ENCODE measurements around the gene LRRC57. TPM values are rescaled to one million over a fixed set of nuclear protein-coding genes. Genes with fewer than 3 reads are reported as not detected.

LRRC57 gene
- total and polyA plus RNA-seq, 7 experiments from 2014 or later, result 4.5 to 37.1 (median 17.5) TPM

- Histone ChIP-seq H3K9me3 (ENCODE audit: control insufficient read depth in 2 of 3, low read length in 3 of 3) (no peaks in the 10 kb centered on the region), H3K36me3 (ENCODE audit: control insufficient read depth in 2 of 3, insufficient read depth in 3 of 3, low read length in 3 of 3) (peaks cover 0 to 23% (median 0%) of the 10 kb centered on the region in 3 experiments), H3K27ac (ENCODE audit: low read depth, low read length) (no peak overlapping the region), H3K27me3 (ENCODE audit: control insufficient read depth in 2 of 2, insufficient read depth in 2 of 2, low read length in 2 of 2) (no peaks in the 10 kb centered on the region), H3K4me3 (ENCODE audit: low read length) (no peak overlapping the region), H3K4me1 (ENCODE audit: control insufficient read depth in 2 of 2, insufficient read depth in 2 of 2, low read length in 2 of 2) (peaks cover 19 to 21% of the 10 kb centered on the region in 2 donors)
- Mint-ChIP-seq H3K9me3 (peaks cover 0 to 4% (median 0%) of the 10 kb centered on the region in 11 donors), H3K27me3 (no peaks in the 10 kb centered on the region), H3K36me3 (peaks cover 4 to 18% (median 8%) of the 10 kb centered on the region in 5 donors), H3K4me1 (peaks cover 25 to 47% (median 39%) of the 10 kb centered on the region in 7 donors), H3K27ac (peak overlapping the region in 2 of 9 donors; percentile 4 to 28), H3K4me3 (no peak overlapping the region)
- ATAC-seq (peak; percentile 23), DNase-seq (no peak)
- intact Hi-C loops (cut with micrococcal nuclease), result loop anchor here in 1 of 2 donors (10.0 kb wide), 1 partner anchor 60 kb away; no protein-coding TSS in a partner anchor
- ChIA-PET CTCF (no interaction called here), POLR2A (interaction anchor here (0.6 to 1.3 kb wide), 3 partner anchors 23 to 54 kb away, joined by 3 read pairs; partner anchors contain the start of genes STARD9 and ZNF106)
Measured at GRCh38 chr15:42544853-42545629, 3.6 kb downstream of the LRRC57 start.

- CTCF ChIA-PET, result no interaction called here
Measured at GRCh38 chr15:42533246-42533645, 15.3 kb downstream of the LRRC57 start.

GRCh38 chr15:42528970-42529369 lies 19.6 kb downstream of the LRRC57 start:
- no peaks in the 10 kb centered on the region for H3K27me3 ChIP-seq (ENCODE audit: control insufficient read depth in 2 of 2, insufficient read depth in 2 of 2, low read length in 2 of 2)
- H3K27ac ChIP-seq (ENCODE audit: low read depth, low read length), result no peak overlapping the region
- H3K36me3 ChIP-seq (ENCODE audit: control insufficient read depth in 2 of 3, insufficient read depth in 3 of 3, low read length in 3 of 3), result peaks cover 0 to 28% (median 3%) of the 10 kb centered on the region in 3 experiments
- DNase-seq (no peak), ATAC-seq (no peak)
- no peaks in the 10 kb centered on the region for H3K9me3 ChIP-seq (ENCODE audit: control insufficient read depth in 2 of 3, low read length in 3 of 3)
- no peak overlapping the region for H3K27ac Mint-ChIP-seq
- ChIA-PET CTCF (no interaction called here), POLR2A (interaction anchor here (0.5 kb wide), 1 partner anchor 28 kb away, joined by 3 read pairs; no protein-coding TSS in a partner anchor)
- H3K4me3 ChIP-seq (ENCODE audit: low read length), result no peak overlapping the region
- H3K9me3 Mint-ChIP-seq, result no peaks in the 10 kb centered on the region
- no peak overlapping the region for H3K4me3 Mint-ChIP-seq
- H3K4me1 Mint-ChIP-seq, result peaks cover 0 to 3% (median 0%) of the 10 kb centered on the region in 7 donors
- H3K4me1 ChIP-seq (ENCODE audit: control insufficient read depth in 2 of 2, insufficient read depth in 2 of 2, low read length in 2 of 2), result no peaks in the 10 kb centered on the region
- H3K27me3 Mint-ChIP-seq, result no peaks in the 10 kb centered on the region
- peaks cover 0 to 22% (median 10%) of the 10 kb centered on the region in 5 donors for H3K36me3 Mint-ChIP-seq
- intact Hi-C loops (cut with micrococcal nuclease), result no loop called here

More at GRCh38 chr15:42533246-42533645, 15.3 kb downstream of the LRRC57 start:
- no peak overlapping the region for H3K4me3 ChIP-seq (ENCODE audit: low read length)
- no peak for ATAC-seq
- no peaks in the 10 kb centered on the region for H3K9me3 ChIP-seq (ENCODE audit: control insufficient read depth in 2 of 3, low read length in 3 of 3)
- no peak overlapping the region for H3K27ac ChIP-seq (ENCODE audit: low read depth, low read length)
- Mint-ChIP-seq H3K27me3 (no peaks in the 10 kb centered on the region), H3K4me1 (peaks cover 0 to 3% (median 0%) of the 10 kb centered on the region in 7 donors), H3K27ac (no peak overlapping the region), H3K9me3 (no peaks in the 10 kb centered on the region), H3K4me3 (no peak overlapping the region), H3K36me3 (peaks cover 0 to 30% (median 11%) of the 10 kb centered on the region in 5 donors)
- H3K4me1 ChIP-seq (ENCODE audit: control insufficient read depth in 2 of 2, insufficient read depth in 2 of 2, low read length in 2 of 2), result no peaks in the 10 kb centered on the region
- intact Hi-C loops (cut with micrococcal nuclease), result no loop called here
- DNase-seq, result no peak
- peaks cover 0 to 20% (median 3%) of the 10 kb centered on the region in 3 experiments for H3K36me3 ChIP-seq (ENCODE audit: control insufficient read depth in 2 of 3, insufficient read depth in 3 of 3, low read length in 3 of 3)
- no peaks in the 10 kb centered on the region for H3K27me3 ChIP-seq (ENCODE audit: control insufficient read depth in 2 of 2, insufficient read depth in 2 of 2, low read length in 2 of 2)
- POLR2A ChIA-PET, result interaction anchor here (2.0 kb wide), 1 partner anchor 15 kb away, joined by 9 read pairs; the partner anchor contains the start of genes HAUS2 and LRRC57

- no peak overlapping the region for H3K4me3 ChIP-seq (ENCODE audit: low read length)
- H3K27ac Mint-ChIP-seq, result no peak overlapping the region
- DNase-seq (no peak), ATAC-seq (no peak)
- no peaks in the 10 kb centered on the region for H3K9me3 ChIP-seq (ENCODE audit: control insufficient read depth in 2 of 3, low read length in 3 of 3)
- H3K4me3 Mint-ChIP-seq, result no peak overlapping the region
- intact Hi-C loops (cut with micrococcal nuclease), result no loop called here
- H3K4me1 Mint-ChIP-seq, result peaks cover 0 to 2% (median 0%) of the 10 kb centered on the region in 7 donors
- POLR2A ChIA-PET, result no interaction called here
- H3K27ac ChIP-seq (ENCODE audit: low read depth, low read length), result no peak overlapping the region
- no peaks in the 10 kb centered on the region for H3K27me3 Mint-ChIP-seq
- peaks cover 4 to 16% (median 10%) of the 10 kb centered on the region in 5 donors for H3K36me3 Mint-ChIP-seq
- no peaks in the 10 kb centered on the region for H3K27me3 ChIP-seq (ENCODE audit: control insufficient read depth in 2 of 2, insufficient read depth in 2 of 2, low read length in 2 of 2)
- H3K36me3 ChIP-seq (ENCODE audit: control insufficient read depth in 2 of 3, insufficient read depth in 3 of 3, low read length in 3 of 3), result peaks cover 0 to 17% (median 3%) of the 10 kb centered on the region in 3 experiments
- CTCF ChIA-PET, result no interaction called here
- no peaks in the 10 kb centered on the region for H3K9me3 Mint-ChIP-seq
- no peaks in the 10 kb centered on the region for H3K4me1 ChIP-seq (ENCODE audit: control insufficient read depth in 2 of 2, insufficient read depth in 2 of 2, low read length in 2 of 2)
Measured at GRCh38 chr15:42523331-42523730, 25.3 kb downstream of the LRRC57 start.

- H3K27ac Mint-ChIP-seq, result peak overlapping the region in 3 of 9 donors; percentile 2 to 25 (median 12)
- CTCF ChIA-PET, result no interaction called here
Measured at GRCh38 chr15:42511007-42511391, 37.6 kb downstream of the LRRC57 start.

GRCh38 chr15:42510258-42511006 lies 38.2 kb downstream of the LRRC57 start:
- Mint-ChIP-seq H3K27me3 (no peaks in the 10 kb centered on the region), H3K27ac (peak overlapping the region in 4 of 9 donors; percentile 2 to 25 (median 9)), H3K4me3 (no peak overlapping the region), H3K36me3 (peaks cover 10 to 30% (median 15%) of the 10 kb centered on the region in 5 donors), H3K4me1 (peaks cover 0 to 22% (median 15%) of the 10 kb centered on the region in 7 donors), H3K9me3 (no peaks in the 10 kb centered on the region)
- no peak overlapping the region for H3K27ac ChIP-seq (ENCODE audit: low read depth, low read length)
- H3K27me3 ChIP-seq (ENCODE audit: control insufficient read depth in 2 of 2, insufficient read depth in 2 of 2, low read length in 2 of 2), result no peaks in the 10 kb centered on the region
- H3K4me3 ChIP-seq (ENCODE audit: low read length), result no peak overlapping the region
- ChIA-PET CTCF (no interaction called here), POLR2A (no interaction called here)
- H3K36me3 ChIP-seq (ENCODE audit: control insufficient read depth in 2 of 3, insufficient read depth in 3 of 3, low read length in 3 of 3), result peaks cover 0 to 36% (median 5%) of the 10 kb centered on the region in 3 experiments
- no peaks in the 10 kb centered on the region for H3K9me3 ChIP-seq (ENCODE audit: control insufficient read depth in 2 of 3, low read length in 3 of 3)
- no peaks in the 10 kb centered on the region for H3K4me1 ChIP-seq (ENCODE audit: control insufficient read depth in 2 of 2, insufficient read depth in 2 of 2, low read length in 2 of 2)
- intact Hi-C loops (cut with micrococcal nuclease), result no loop called here
- ATAC-seq, result no peak
- no peak for DNase-seq

More at GRCh38 chr15:42511007-42511391, 37.6 kb downstream of the LRRC57 start:
- no peaks in the 10 kb centered on the region for H3K9me3 Mint-ChIP-seq
- no peaks in the 10 kb centered on the region for H3K27me3 Mint-ChIP-seq
- intact Hi-C loops (cut with micrococcal nuclease), result no loop called here
- DNase-seq (no peak), ATAC-seq (peak; percentile 55)
- H3K4me1 Mint-ChIP-seq, result peaks cover 0 to 22% (median 12%) of the 10 kb centered on the region in 7 donors
- Histone ChIP-seq H3K9me3 (ENCODE audit: control insufficient read depth in 2 of 3, low read length in 3 of 3) (no peaks in the 10 kb centered on the region), H3K27me3 (ENCODE audit: control insufficient read depth in 2 of 2, insufficient read depth in 2 of 2, low read length in 2 of 2) (no peaks in the 10 kb centered on the region), H3K27ac (ENCODE audit: low read depth, low read length) (no peak overlapping the region), H3K4me3 (ENCODE audit: low read length) (no peak overlapping the region), H3K36me3 (ENCODE audit: control insufficient read depth in 2 of 3, insufficient read depth in 3 of 3, low read length in 3 of 3) (peaks cover 0 to 41% (median 7%) of the 10 kb centered on the region in 3 experiments), H3K4me1 (ENCODE audit: control insufficient read depth in 2 of 2, insufficient read depth in 2 of 2, low read length in 2 of 2) (no peaks in the 10 kb centered on the region)
- H3K4me3 Mint-ChIP-seq, result no peak overlapping the region
- POLR2A ChIA-PET, result no interaction called here
- peaks cover 11 to 35% (median 19%) of the 10 kb centered on the region in 5 donors for H3K36me3 Mint-ChIP-seq
